NT2/D1 (cell line): Measurements from ENCODE around the gene AAMDC.
"Not testable (repeated sequence)": the region's sequence is repeated elsewhere in the genome, so short reads cannot be mapped to it uniquely, and the experiment has no call there.

Source experiments
- SUZ12 ChIP-seq: IDR thresholded peaks from 2 replicates; pipeline ENCODE4 v1.6.1; 2011; ENCODE audit not compliant: insufficient read length, insufficient read depth; ENCODE audit errors: extremely low read depth
- YY1 ChIP-seq: IDR thresholded peaks from 2 replicates; pipeline ENCODE4 v1.6.1; 2011; ENCODE audit not compliant: insufficient read length, insufficient read depth
- ZNF274 ChIP-seq: IDR thresholded peaks from 2 replicates; pipeline ENCODE4 v1.6.1; 2011; ENCODE audit warnings: mild to moderate bottlenecking, low read depth, low read length

DNA sequence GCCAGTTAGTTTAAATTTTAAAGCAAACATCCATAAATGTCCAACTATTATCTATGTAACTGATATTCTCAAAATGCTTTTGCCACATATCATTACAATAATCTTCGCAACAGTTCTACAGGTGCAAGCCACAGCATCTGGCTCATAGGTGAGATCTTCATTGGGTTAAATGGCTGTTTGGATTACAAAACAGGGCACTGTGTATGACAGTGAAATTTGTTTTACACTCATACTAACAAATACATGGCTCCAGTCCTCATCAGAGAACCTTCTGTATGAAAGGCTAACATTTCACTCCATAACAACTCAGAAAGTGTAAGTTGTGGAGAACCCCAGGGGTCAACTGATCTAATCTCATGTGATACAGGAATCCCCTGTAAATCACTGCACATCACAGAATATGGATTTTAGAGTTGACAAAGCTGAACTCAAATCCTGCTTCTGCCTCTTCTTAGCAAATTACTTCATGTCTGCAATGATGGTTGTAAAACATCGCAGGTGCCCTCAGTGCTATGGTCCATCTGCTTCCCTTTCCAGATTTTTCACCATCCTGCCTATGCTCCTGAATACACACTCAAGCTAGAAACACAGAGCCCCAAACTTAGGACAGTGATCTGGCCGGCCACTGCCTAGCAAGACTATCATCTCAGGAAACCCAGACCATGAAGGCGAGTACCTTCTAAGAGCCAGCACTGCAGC, 92.8 kb downstream of the AAMDC start:
- not testable (repeated sequence) for TF ChIP-seq SUZ12, YY1, ZNF274
